Activated CD4-positive, CD25-positive, alpha-beta regulatory T cell (primary cell): ENCODE results near the gene GTF2IRD1.

Experiments
- DNase-seq, 4 experiments: peaks; one replicate each; lab custom pipeline; 2025; lab: John Stamatoyannopoulos, UW

Gene GTF2IRD1

GRCh38 chr7:74567318-74567668, 113.6 kb downstream of the GTF2IRD1 start:
- DNase-seq = no peak

- no peak for DNase-seq
These were observed 115.0 kb downstream of the GTF2IRD1 start for GRCh38 chr7:74568658-74569057.

- DNase-seq = no peak
These were observed 115.9 kb downstream of the GTF2IRD1 start for GRCh38 chr7:74569501-74570075.

- no peak for DNase-seq
These were observed 116.9 kb downstream of the GTF2IRD1 start for GRCh38 chr7:74570533-74571156.

- no peak for DNase-seq
These were observed 118.7 kb downstream of the GTF2IRD1 start for GRCh38 chr7:74572301-74572979.

GRCh38 chr7:74573512-74573911, 119.8 kb downstream of the GTF2IRD1 start:
- no peak for DNase-seq

- no peak for DNase-seq
These were observed 121.5 kb downstream of the GTF2IRD1 start for GRCh38 chr7:74575083-74575784.

- DNase-seq = no peak
These were observed 122.1 kb downstream of the GTF2IRD1 start for GRCh38 chr7:74575811-74576210.

- DNase-seq = no peak
These were observed 126.3 kb downstream of the GTF2IRD1 start for GRCh38 chr7:74579800-74580685.

GRCh38 chr7:74581916-74582440, 128.3 kb downstream of the GTF2IRD1 start:
- no peak for DNase-seq

GRCh38 chr7:74582447-74583039, 128.8 kb downstream of the GTF2IRD1 start:
- no peak for DNase-seq

GRCh38 chr7:74583630-74584029, 129.9 kb downstream of the GTF2IRD1 start:
- DNase-seq = no peak

- no peak for DNase-seq
These were observed 130.7 kb downstream of the GTF2IRD1 start for GRCh38 chr7:74584160-74584954.

GRCh38 chr7:74585844-74586243, 132.1 kb downstream of the GTF2IRD1 start:
- DNase-seq = no peak

GRCh38 chr7:74586258-74587175, 132.8 kb downstream of the GTF2IRD1 start:
- no peak for DNase-seq

GRCh38 chr7:74587435-74588126, 133.9 kb downstream of the GTF2IRD1 start:
- no peak for DNase-seq

GRCh38 chr7:74590813-74591212, 137.1 kb downstream of the GTF2IRD1 start:
- no peak for DNase-seq

GRCh38 chr7:74598558-74598957, 144.9 kb downstream of the GTF2IRD1 start:
- no peak for DNase-seq

- no peak for DNase-seq
These were observed 145.5 kb downstream of the GTF2IRD1 start for GRCh38 chr7:74599244-74599643.
